Stimulated activated CD4-positive, alpha-beta T cell treated with anti-CD3 and anti-CD28 coated beads, TNF-alpha, amount 100 ng/mL, for 48 hours (primary cell): ENCODE measurements around the gene P2RY12.
"Not testable (repeated sequence)": the region's sequence is repeated elsewhere in the genome, so short reads cannot be mapped to it uniquely, and the experiment has no call there.

Experiments
- DNase-seq, 3 donors: peaks; one replicate each; pipeline ENCODE4 v3.0.0-alpha.2; 2020; ENCODE audit warnings: low read depth in 3 of 3

Gene P2RY12

GRCh38 chr3:151393146-151393830 is 8.7 kb upstream of the P2RY12 start:
- DNase-seq: no peak

- not testable (repeated sequence) for DNase-seq
These were observed 7.6 kb upstream of the P2RY12 start for GRCh38 chr3:151392191-151392590.

- no peak for DNase-seq
These were observed 7.2 kb upstream of the P2RY12 start for GRCh38 chr3:151391720-151392119.

GRCh38 chr3:151387842-151388241 is 3.3 kb upstream of the P2RY12 start:
- no peak for DNase-seq

- no peak for DNase-seq
These were observed 2.9 kb upstream of the P2RY12 start for GRCh38 chr3:151387432-151387831.

GRCh38 chr3:151386056-151386455 is 1.5 kb upstream of the P2RY12 start:
- DNase-seq: no peak

- DNase-seq: no peak
These were observed 597 bp downstream of the P2RY12 start for GRCh38 chr3:151383956-151384355.

GRCh38 chr3:151383111-151383510 is 1.4 kb downstream of the P2RY12 start:
- no peak for DNase-seq

- no peak for DNase-seq
These were observed 1.9 kb downstream of the P2RY12 start for GRCh38 chr3:151382671-151383070.

GRCh38 chr3:151379083-151379734 is 5.3 kb downstream of the P2RY12 start:
- peak in 1 of 3 donors; percentile 12 for DNase-seq

- DNase-seq: no peak
These were observed 6.7 kb downstream of the P2RY12 start for GRCh38 chr3:151377768-151378385.

GRCh38 chr3:151372063-151372820 is 12.3 kb downstream of the P2RY12 start:
- DNase-seq: no peak

- no peak for DNase-seq
These were observed 13.0 kb downstream of the P2RY12 start for GRCh38 chr3:151371526-151371925.

- DNase-seq: no peak
These were observed 17.1 kb downstream of the P2RY12 start for GRCh38 chr3:151367448-151367847.

- DNase-seq: no peak
These were observed 17.6 kb downstream of the P2RY12 start for GRCh38 chr3:151366993-151367392.

- DNase-seq: no peak
These were observed 21.8 kb downstream of the P2RY12 start for GRCh38 chr3:151362751-151363174.

- DNase-seq: no peak
These were observed 27.1 kb downstream of the P2RY12 start for GRCh38 chr3:151357463-151357850.

GRCh38 chr3:151356794-151357462 is 27.6 kb downstream of the P2RY12 start:
- no peak for DNase-seq

GRCh38 chr3:151351648-151352047 is 32.9 kb downstream of the P2RY12 start:
- DNase-seq: no peak

- no peak for DNase-seq
These were observed 33.3 kb downstream of the P2RY12 start for GRCh38 chr3:151351219-151351618.

GRCh38 chr3:151350656-151351055 is 33.9 kb downstream of the P2RY12 start:
- DNase-seq: no peak

- no peak for DNase-seq
These were observed 37.1 kb downstream of the P2RY12 start for GRCh38 chr3:151347432-151347831.
